Measurements from ENCODE around the gene SLC2A14. TPM values are rescaled to one million over a fixed set of nuclear protein-coding genes. Genes with fewer than 3 reads are reported as not detected.
"Not testable (repeated sequence)": the region's sequence is repeated elsewhere in the genome, so short reads cannot be mapped to it uniquely, and the experiment has no call there.

SLC2A14 gene
- total RNA-seq, 1 donor from 2014 or later, result not detected

DNA sequence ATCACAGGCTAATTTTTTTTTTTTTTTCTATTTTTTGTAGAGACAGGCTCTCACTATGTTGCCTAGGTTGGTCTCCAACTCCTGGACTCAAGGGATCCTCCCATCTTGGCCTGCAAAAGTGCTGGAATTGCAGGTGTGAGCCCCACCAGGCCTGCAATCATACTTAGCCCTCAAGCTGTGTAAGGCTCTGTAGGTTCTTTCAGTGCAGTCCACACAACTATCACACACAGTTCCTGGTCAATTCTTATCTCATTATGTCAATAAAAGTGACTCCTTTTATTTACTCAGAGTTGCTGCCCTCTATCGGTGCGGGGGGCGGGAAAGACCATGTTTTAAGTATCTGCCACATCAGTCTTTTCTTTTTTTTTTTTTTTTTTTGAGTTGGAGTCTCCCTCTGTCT lies 34.3 kb upstream of the SLC2A14 start:
- Histone ChIP-seq H3K27me3 (no peaks in the 10 kb centered on the region), H3K9me3 (no peaks in the 10 kb centered on the region), H3K4me1 (no peaks in the 10 kb centered on the region), H3K36me3 (no peaks in the 10 kb centered on the region), H3K27ac (no peak overlapping the region), H3K4me3 (no peak overlapping the region)
- DNase-seq (ENCODE audit: low spot score in 2 of 2), result no peak
- TF ChIP-seq, protein P1, sequence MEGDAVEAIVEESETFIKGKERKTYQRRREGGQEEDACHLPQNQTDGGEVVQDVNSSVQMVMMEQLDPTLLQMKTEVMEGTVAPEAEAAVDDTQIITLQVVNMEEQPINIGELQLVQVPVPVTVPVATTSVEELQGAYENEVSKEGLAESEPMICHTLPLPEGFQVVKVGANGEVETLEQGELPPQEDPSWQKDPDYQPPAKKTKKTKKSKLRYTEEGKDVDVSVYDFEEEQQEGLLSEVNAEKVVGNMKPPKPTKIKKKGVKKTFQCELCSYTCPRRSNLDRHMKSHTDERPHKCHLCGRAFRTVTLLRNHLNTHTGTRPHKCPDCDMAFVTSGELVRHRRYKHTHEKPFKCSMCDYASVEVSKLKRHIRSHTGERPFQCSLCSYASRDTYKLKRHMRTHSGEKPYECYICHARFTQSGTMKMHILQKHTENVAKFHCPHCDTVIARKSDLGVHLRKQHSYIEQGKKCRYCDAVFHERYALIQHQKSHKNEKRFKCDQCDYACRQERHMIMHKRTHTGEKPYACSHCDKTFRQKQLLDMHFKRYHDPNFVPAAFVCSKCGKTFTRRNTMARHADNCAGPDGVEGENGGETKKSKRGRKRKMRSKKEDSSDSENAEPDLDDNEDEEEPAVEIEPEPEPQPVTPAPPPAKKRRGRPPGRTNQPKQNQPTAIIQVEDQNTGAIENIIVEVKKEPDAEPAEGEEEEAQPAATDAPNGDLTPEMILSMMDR (IDR thresholded peaks at IDR 0.05), result no peak
- intact Hi-C loops (cut with DNase I), result no loop called here

- H3K4me3 ChIP-seq; DNase-seq (ENCODE audit: low spot score in 2 of 2); H3K9me3 ChIP-seq; H3K27ac ChIP-seq; H3K36me3 ChIP-seq; H3K4me1 ChIP-seq; intact Hi-C loops (cut with DNase I); H3K27me3 ChIP-seq: not testable (repeated sequence)
Observed at GRCh38 chr12:7906303-7906702, 33.6 kb upstream of the SLC2A14 start.

GRCh38 chr12:7905600-7906125 lies 32.9 kb upstream of the SLC2A14 start:
- H3K36me3 ChIP-seq; DNase-seq (ENCODE audit: low spot score in 2 of 2); intact Hi-C loops (cut with DNase I); H3K4me1 ChIP-seq; H3K27me3 ChIP-seq; H3K27ac ChIP-seq; H3K9me3 ChIP-seq; H3K4me3 ChIP-seq: not testable (repeated sequence)

- Histone ChIP-seq H3K9me3 (no peaks in the 10 kb centered on the region), H3K4me1 (no peaks in the 10 kb centered on the region)
Observed at GRCh38 chr12:7905071-7905470, 32.4 kb upstream of the SLC2A14 start.

GRCh38 chr12:7902416-7902815 lies 29.7 kb upstream of the SLC2A14 start:
- intact Hi-C loops (cut with DNase I); H3K36me3 ChIP-seq; H3K27ac ChIP-seq; H3K9me3 ChIP-seq; H3K27me3 ChIP-seq; DNase-seq (ENCODE audit: low spot score in 2 of 2); H3K4me1 ChIP-seq; H3K4me3 ChIP-seq: not testable (repeated sequence)

More at GRCh38 chr12:7905071-7905470, 32.4 kb upstream of the SLC2A14 start:
- H3K27me3 ChIP-seq, result no peaks in the 10 kb centered on the region
- no peak for DNase-seq (ENCODE audit: low spot score in 2 of 2)
- TF ChIP-seq, protein P1 (IDR thresholded peaks at IDR 0.05), result no peak
- no peak overlapping the region for H3K4me3 ChIP-seq
- no peak overlapping the region for H3K27ac ChIP-seq
- H3K36me3 ChIP-seq, result no peaks in the 10 kb centered on the region
- intact Hi-C loops (cut with DNase I), result no loop called here

DNA sequence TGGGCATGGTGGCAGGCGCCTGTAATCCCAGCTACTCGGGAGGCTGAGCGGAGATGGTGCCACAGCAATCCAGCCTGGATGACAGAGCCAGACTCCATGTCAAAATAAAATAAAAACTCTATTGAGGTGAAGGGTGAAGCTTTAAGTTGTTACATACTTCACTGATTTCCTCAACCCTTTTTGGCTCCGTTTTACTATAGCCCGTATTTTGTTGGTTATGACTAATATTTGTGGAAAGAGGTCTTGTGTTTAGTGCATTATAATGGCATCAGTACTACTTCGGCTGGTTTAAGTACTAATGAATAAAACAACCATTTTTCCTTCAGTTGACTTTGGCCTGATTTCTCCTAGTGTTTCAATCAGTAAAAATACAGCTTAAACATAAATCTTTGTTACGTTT lies 27.0 kb upstream of the SLC2A14 start:
- intact Hi-C loops (cut with DNase I), result no loop called here
- TF ChIP-seq, protein P1 (IDR thresholded peaks at IDR 0.05), result no peak
- no peak overlapping the region for H3K4me3 ChIP-seq

GRCh38 chr12:7896726-7897125 lies 24.0 kb upstream of the SLC2A14 start:
- H3K27me3 ChIP-seq; H3K9me3 ChIP-seq; DNase-seq (ENCODE audit: low spot score in 2 of 2); H3K4me3 ChIP-seq; intact Hi-C loops (cut with DNase I); H3K27ac ChIP-seq; H3K4me1 ChIP-seq; H3K36me3 ChIP-seq: not testable (repeated sequence)

More for the DNA sequence above, 27.0 kb upstream of the SLC2A14 start:
- DNase-seq (ENCODE audit: low spot score in 2 of 2), result no peak
- Histone ChIP-seq H3K9me3 (no peaks in the 10 kb centered on the region), H3K36me3 (no peaks in the 10 kb centered on the region), H3K27me3 (no peaks in the 10 kb centered on the region), H3K4me1 (no peaks in the 10 kb centered on the region), H3K27ac (no peak overlapping the region)
